Dermis microvascular lymphatic vessel endothelial cell (primary cell): ENCODE data around the gene LRP1B. TPM values are rescaled to one million over a fixed set of nuclear protein-coding genes. Genes with fewer than 3 reads are reported as not detected.
"Not testable (repeated sequence)": the region's sequence is repeated elsewhere in the genome, so short reads cannot be mapped to it uniquely, and the experiment has no call there.

ENCODE experiments used
- DNase-seq, 2 donors: peaks; one replicate each; pipeline versions ENCODE4 v3.0.0 to v3.0.0-alpha.2; 2010; ENCODE audit warnings: low read depth in 2 of 2
- total RNA-seq: library from RNA; depleted of rRNA; stranded (reverse); fragments of >200 nt; gene quantifications from 2 replicates; pipeline ENCODE4 v1.2.1, GENCODE V29; 2014

Gene LRP1B
- total RNA-seq, 1 donor from 2014 or later = 0.13 TPM

GRCh38 chr2:141899740-141900139, 231.1 kb downstream of the LRP1B start:
- DNase-seq = no peak

- DNase-seq = no peak
Observed at GRCh38 chr2:141889788-141890187, 241.0 kb downstream of the LRP1B start.

- DNase-seq = no peak
Observed at GRCh38 chr2:141888987-141889555, 241.7 kb downstream of the LRP1B start.

GRCh38 chr2:141887363-141887762, 243.5 kb downstream of the LRP1B start:
- DNase-seq = no peak

- DNase-seq = no peak
Observed at GRCh38 chr2:141878016-141878415, 252.8 kb downstream of the LRP1B start.

GRCh38 chr2:141871913-141872634, 258.7 kb downstream of the LRP1B start:
- no peak for DNase-seq

GRCh38 chr2:141869572-141869971, 261.2 kb downstream of the LRP1B start:
- DNase-seq = no peak

- no peak for DNase-seq
Observed at GRCh38 chr2:141863964-141864363, 266.9 kb downstream of the LRP1B start.

- no peak for DNase-seq
Observed at GRCh38 chr2:141856215-141856919, 274.4 kb downstream of the LRP1B start.

GRCh38 chr2:141848191-141848590, 282.6 kb downstream of the LRP1B start:
- no peak for DNase-seq

- DNase-seq = no peak
Observed at GRCh38 chr2:141844231-141844630, 286.6 kb downstream of the LRP1B start.

- no peak for DNase-seq
Observed at GRCh38 chr2:141835103-141835502, 295.7 kb downstream of the LRP1B start.

GRCh38 chr2:141828761-141829160, 302.1 kb downstream of the LRP1B start:
- DNase-seq = no peak

GRCh38 chr2:141824790-141825189, 306.0 kb downstream of the LRP1B start:
- DNase-seq = no peak

- no peak for DNase-seq
Observed at GRCh38 chr2:141820893-141821292, 309.9 kb downstream of the LRP1B start.

- DNase-seq = not testable (repeated sequence)
Observed at GRCh38 chr2:141815320-141815719, 315.5 kb downstream of the LRP1B start.

- DNase-seq = no peak
Observed at GRCh38 chr2:141814150-141814549, 316.7 kb downstream of the LRP1B start.

- DNase-seq = no peak
Observed at GRCh38 chr2:141810148-141810547, 320.7 kb downstream of the LRP1B start.

GRCh38 chr2:141806090-141806489, 324.7 kb downstream of the LRP1B start:
- no peak for DNase-seq

GRCh38 chr2:141805302-141805701, 325.5 kb downstream of the LRP1B start:
- DNase-seq = no peak

- no peak for DNase-seq
Observed at GRCh38 chr2:141796449-141796848, 334.4 kb downstream of the LRP1B start.

GRCh38 chr2:141791521-141791920, 339.3 kb downstream of the LRP1B start:
- DNase-seq = no peak

- no peak for DNase-seq
Observed at GRCh38 chr2:141782574-141782973, 348.2 kb downstream of the LRP1B start.
